KMS-11 (cell line): ENCODE data around the gene RERE.

Experiments
- H2AFZ ChIP-seq: fragments of 200-600 bp; sonication (generic); 2 replicates; pipeline ENCODE4 v1.6.1; 2016; ENCODE audit warnings: antibody characterized with exemption, mixed run types, low read depth
- H3K27ac ChIP-seq: fragments of 200-600 bp; sonication (generic); 2 replicates; pipeline ENCODE4 v1.6.1; 2016; ENCODE audit warnings: mild to moderate bottlenecking, mixed run types
- H3K27me3 ChIP-seq: fragments of 200-600 bp; sonication (generic); 2 replicates; pipeline ENCODE4 v1.6.1; 2017; ENCODE audit warnings: mild to moderate bottlenecking, low read depth, mixed run types, moderate library complexity; ENCODE audit not compliant: insufficient read depth
- H3K36me3 ChIP-seq: fragments of 200-600 bp; sonication (generic); 2 replicates; pipeline ENCODE4 v1.6.1; 2017; ENCODE audit warnings: mild to moderate bottlenecking, mixed run types; ENCODE audit not compliant: insufficient read depth
- H3K4me1 ChIP-seq: fragments of 200-600 bp; sonication (generic); 2 replicates; pipeline ENCODE4 v1.6.1; 2016; ENCODE audit warnings: mild to moderate bottlenecking, low read depth, mixed run types; ENCODE audit not compliant: poor library complexity, severe bottlenecking
- H3K4me2 ChIP-seq: fragments of 200-600 bp; sonication (generic); 2 replicates; pipeline ENCODE4 v1.7.0; 2016; ENCODE audit warnings: mild to moderate bottlenecking, mixed run types
- H3K4me3 ChIP-seq: fragments of 200-600 bp; sonication (generic); IDR thresholded peaks from 2 replicates; pipeline ENCODE4 v1.6.1; 2017; ENCODE audit warnings: low read depth, low read length, mixed read lengths; ENCODE audit not compliant: insufficient read depth
- H3K79me2 ChIP-seq: fragments of 200-600 bp; sonication (generic); 2 replicates; pipeline ENCODE4 v1.6.1; 2016; ENCODE audit warnings: low read depth, mixed run types; ENCODE audit not compliant: insufficient read depth
- H3K9ac ChIP-seq: fragments of 200-600 bp; sonication (generic); 2 replicates; pipeline ENCODE4 v1.6.1; 2016; ENCODE audit warnings: mild to moderate bottlenecking, mixed run types
- H4K20me1 ChIP-seq: fragments of 200-600 bp; sonication (generic); 2 replicates; pipeline ENCODE4 v1.6.1; 2016; ENCODE audit warnings: mild to moderate bottlenecking, mixed run types; ENCODE audit not compliant: insufficient read depth
- TF ChIP-seq, protein P1 (sequence below): fragments of 200-600 bp; sonication (generic); conservative IDR thresholded peaks from 2 replicates; pipeline ENCODE4 v1.6.1; 2017; ENCODE audit warnings: low read depth, mild to moderate bottlenecking, antibody characterized with exemption, low read length, moderate library complexity, mixed read lengths

RERE gene

DNA sequence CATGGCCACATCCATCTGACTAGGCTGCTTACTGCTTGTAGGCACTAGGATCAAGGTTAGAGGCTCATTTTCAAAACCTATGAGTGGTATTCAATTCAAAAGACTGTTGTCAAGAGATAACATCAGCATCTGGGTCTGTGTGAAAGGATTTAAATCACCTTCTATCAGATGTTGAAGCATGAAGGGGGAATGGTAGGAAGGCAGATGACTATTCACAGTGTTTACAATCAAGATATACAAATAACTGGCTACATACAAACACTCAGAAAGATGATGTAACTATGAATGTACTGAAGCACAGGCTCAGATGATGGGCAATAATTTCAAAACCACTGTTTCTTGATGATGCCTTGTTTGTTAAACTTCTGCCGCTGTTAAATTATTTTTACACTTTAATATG, 250.3 kb downstream of the RERE start:
- Histone ChIP-seq H3K27ac (no peak overlapping the region), H3K4me2 (no peak overlapping the region), H3K4me1 (no peaks in the 10 kb centered on the region), H3K27me3 (no peaks in the 10 kb centered on the region), H3K9ac (no peak overlapping the region), H4K20me1 (no peaks in the 10 kb centered on the region), H3K36me3 (no peaks in the 10 kb centered on the region), H2AFZ (no peak overlapping the region), H3K79me2 (no peaks in the 10 kb centered on the region), H3K4me3 (no peak overlapping the region)
- TF ChIP-seq, protein P1, sequence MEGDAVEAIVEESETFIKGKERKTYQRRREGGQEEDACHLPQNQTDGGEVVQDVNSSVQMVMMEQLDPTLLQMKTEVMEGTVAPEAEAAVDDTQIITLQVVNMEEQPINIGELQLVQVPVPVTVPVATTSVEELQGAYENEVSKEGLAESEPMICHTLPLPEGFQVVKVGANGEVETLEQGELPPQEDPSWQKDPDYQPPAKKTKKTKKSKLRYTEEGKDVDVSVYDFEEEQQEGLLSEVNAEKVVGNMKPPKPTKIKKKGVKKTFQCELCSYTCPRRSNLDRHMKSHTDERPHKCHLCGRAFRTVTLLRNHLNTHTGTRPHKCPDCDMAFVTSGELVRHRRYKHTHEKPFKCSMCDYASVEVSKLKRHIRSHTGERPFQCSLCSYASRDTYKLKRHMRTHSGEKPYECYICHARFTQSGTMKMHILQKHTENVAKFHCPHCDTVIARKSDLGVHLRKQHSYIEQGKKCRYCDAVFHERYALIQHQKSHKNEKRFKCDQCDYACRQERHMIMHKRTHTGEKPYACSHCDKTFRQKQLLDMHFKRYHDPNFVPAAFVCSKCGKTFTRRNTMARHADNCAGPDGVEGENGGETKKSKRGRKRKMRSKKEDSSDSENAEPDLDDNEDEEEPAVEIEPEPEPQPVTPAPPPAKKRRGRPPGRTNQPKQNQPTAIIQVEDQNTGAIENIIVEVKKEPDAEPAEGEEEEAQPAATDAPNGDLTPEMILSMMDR: no peak

DNA sequence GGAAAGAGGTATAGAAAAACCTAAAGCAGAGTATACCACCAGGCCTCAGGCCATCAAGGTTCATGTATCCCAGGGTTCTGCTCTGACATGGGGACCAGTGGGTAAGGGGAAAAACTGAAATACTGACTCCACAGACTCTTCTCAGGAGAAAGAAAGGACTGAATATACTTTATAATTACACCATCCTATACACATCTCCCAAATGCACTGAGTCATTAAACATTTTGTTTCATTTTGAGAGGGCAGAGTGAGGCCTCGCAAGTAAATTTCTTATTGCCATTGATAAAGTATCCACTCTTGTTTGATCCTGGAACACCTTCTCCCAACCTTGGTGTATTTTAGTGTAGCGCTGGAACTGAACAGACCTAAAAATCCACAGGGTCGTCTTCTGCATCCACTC, 251.6 kb downstream of the RERE start:
- H3K9ac ChIP-seq: no peak overlapping the region
- TF ChIP-seq, protein P1: no peak
- no peak overlapping the region for H3K4me3 ChIP-seq
- no peak overlapping the region for H2AFZ ChIP-seq
- no peaks in the 10 kb centered on the region for H3K79me2 ChIP-seq
- H3K4me1 ChIP-seq: peaks cover 8% of the 10 kb centered on the region
- H4K20me1 ChIP-seq: no peaks in the 10 kb centered on the region
- no peaks in the 10 kb centered on the region for H3K36me3 ChIP-seq
- H3K4me2 ChIP-seq: no peak overlapping the region
- H3K27me3 ChIP-seq: no peaks in the 10 kb centered on the region
- no peak overlapping the region for H3K27ac ChIP-seq

- TF ChIP-seq, protein P1: no peak
- no peak overlapping the region for H3K4me3 ChIP-seq
- no peaks in the 10 kb centered on the region for H4K20me1 ChIP-seq
- no peaks in the 10 kb centered on the region; the same call in 1 of the 2 replicates for H3K79me2 ChIP-seq
- no peak overlapping the region for H2AFZ ChIP-seq
- peaks cover 8% of the 10 kb centered on the region for H3K4me1 ChIP-seq
- no peak overlapping the region for H3K4me2 ChIP-seq
- no peak overlapping the region for H3K27ac ChIP-seq
- H3K9ac ChIP-seq: no peak overlapping the region
- H3K36me3 ChIP-seq: no peaks in the 10 kb centered on the region
- H3K27me3 ChIP-seq: no peaks in the 10 kb centered on the region
Measured at GRCh38 chr1:8563944-8564537, 253.4 kb downstream of the RERE start.

GRCh38 chr1:8562881-8563865, 254.3 kb downstream of the RERE start:
- Histone ChIP-seq H3K4me1 (peaks cover 8% of the 10 kb centered on the region), H3K4me2 (no peak overlapping the region), H3K9ac (no peak overlapping the region), H3K79me2 (no peaks in the 10 kb centered on the region; the same call in 1 of the 2 replicates), H3K36me3 (no peaks in the 10 kb centered on the region), H3K4me3 (no peak overlapping the region), H4K20me1 (no peaks in the 10 kb centered on the region), H3K27me3 (no peaks in the 10 kb centered on the region), H3K27ac (no peak overlapping the region), H2AFZ (no peak overlapping the region)
- TF ChIP-seq, protein P1: no peak
